RKO (cell line): ENCODE measurements around the gene RCC2.

Experiments used
- DNase-seq: peaks from one replicate; pipeline ENCODE4 v3.0.0-alpha.2; 2016; ENCODE audit warnings: low spot score

RCC2 gene

DNA sequence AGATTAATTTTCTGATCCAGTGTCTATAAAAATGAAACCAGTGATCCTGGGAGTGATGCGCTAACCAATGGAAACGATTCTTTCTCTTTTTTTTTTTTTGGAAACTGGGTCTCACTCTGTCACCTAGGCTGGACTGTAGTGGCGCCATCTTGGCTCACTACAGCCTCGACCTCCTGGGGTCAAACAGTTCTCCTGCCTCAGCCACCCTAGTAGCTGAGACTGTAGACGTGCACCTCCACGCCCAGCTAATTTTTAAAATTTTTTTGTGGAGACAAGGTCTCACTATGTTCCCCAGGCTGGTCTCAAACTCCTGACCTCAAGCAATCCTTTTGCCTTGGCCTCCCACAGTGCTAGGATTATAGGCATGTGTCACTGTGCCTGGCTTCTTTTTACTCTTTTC is 3.4 kb upstream of the RCC2 start:
- no peak for DNase-seq

DNA sequence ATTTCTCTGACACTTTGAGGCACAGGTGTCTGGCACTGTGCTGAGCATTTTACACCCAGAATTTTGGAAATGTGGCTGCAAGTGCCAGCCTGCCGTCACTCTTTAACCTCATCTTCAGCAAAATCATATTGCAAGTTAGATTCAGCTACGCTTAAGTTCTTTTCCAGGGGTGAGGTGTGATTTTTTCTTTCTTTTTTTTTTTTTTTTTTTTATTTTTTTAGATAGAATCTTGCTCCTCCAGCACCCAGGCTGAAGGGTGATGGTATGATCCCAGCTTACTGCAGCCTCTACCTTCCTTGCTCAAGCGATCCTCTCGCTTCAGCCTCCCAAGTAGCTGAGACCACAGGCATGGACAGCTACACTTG is 2.5 kb upstream of the RCC2 start:
- no peak for DNase-seq

DNA sequence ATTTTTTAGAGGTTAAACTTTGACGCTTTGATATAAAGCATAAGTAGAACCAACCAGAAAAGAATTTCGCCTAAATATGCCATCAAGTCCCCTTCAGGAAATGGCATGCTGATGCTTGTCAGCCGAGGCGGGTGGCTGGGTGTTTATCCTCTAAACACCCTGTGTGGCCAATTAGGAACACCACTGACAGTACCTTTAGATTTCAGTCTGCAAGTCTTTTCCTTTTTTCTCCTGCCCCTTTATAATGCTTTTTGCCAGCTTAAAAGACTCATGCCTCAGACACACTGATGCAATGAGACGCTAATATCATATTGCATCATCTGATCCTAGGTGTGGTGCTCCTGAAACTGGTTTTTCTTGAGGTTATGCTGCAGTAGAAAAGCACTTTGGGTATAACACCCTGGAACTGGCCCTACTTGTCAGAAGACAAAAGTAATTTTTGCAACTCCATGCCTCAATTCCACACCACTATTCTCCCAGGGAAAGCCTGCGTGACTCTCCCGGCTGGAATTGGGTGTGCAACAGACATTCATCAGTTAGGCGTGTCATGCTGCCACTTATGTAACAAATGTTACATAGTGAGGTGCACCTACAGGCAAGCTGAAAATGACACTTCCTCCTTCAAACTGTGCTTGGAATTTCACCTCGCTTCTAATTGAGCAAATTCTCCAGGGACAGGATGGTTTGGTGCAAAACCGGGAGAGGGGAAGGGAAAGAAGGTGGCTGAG is 2.0 kb upstream of the RCC2 start:
- DNase-seq: peak; percentile 58

DNA sequence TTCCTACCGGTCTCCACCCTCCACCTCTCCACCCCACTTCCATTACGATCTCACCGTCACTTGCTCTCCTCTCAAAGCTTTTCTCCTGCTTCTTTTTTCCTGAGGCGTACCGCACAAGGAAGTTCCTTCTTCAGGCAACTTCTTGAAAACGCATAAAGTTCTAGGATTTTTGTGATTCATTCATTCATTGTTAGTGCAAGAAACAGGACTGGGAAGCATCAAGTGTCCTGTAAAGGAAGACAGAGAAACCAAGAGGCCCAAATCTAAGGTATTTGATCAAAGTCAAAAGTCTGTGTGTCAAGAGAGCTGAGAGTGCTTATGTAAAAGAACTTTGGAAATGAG is 1.3 kb upstream of the RCC2 start:
- no peak for DNase-seq

DNA sequence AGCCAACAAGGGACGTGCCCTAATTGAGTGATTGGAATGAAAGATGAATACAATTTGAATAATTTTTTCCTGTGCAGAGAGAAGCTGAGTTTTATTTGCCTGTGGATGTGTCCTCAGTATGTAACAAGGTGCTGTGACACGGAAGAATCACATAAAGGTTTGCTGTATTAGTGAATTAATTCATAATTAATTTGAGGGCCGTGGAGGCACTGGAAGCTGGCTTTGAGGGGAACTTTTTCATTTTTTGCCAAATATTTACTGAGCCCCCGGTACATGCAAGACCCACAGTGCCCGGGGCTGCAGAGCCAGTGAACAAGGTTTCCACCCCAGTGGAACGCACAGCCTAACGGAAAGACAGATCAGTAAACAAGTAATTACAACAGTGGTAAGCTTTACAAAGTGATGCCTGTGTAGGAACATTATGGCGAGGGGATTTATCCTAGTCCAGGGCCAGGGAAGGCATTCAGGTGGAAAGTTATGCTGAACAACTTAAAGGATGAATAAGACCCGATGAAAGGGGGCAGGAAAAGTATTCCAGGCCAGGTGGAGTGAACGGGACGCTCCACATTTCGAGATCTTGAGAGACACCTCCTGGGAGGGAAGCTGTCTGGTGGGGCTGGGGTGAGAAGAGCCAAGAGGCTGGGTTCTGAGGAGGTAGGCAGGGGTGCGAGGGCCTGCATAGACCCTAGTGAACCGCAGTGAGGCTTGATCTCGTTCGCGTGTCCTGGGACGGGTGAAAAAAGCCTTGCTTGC is 773 bp upstream of the RCC2 start:
- no peak for DNase-seq

DNA sequence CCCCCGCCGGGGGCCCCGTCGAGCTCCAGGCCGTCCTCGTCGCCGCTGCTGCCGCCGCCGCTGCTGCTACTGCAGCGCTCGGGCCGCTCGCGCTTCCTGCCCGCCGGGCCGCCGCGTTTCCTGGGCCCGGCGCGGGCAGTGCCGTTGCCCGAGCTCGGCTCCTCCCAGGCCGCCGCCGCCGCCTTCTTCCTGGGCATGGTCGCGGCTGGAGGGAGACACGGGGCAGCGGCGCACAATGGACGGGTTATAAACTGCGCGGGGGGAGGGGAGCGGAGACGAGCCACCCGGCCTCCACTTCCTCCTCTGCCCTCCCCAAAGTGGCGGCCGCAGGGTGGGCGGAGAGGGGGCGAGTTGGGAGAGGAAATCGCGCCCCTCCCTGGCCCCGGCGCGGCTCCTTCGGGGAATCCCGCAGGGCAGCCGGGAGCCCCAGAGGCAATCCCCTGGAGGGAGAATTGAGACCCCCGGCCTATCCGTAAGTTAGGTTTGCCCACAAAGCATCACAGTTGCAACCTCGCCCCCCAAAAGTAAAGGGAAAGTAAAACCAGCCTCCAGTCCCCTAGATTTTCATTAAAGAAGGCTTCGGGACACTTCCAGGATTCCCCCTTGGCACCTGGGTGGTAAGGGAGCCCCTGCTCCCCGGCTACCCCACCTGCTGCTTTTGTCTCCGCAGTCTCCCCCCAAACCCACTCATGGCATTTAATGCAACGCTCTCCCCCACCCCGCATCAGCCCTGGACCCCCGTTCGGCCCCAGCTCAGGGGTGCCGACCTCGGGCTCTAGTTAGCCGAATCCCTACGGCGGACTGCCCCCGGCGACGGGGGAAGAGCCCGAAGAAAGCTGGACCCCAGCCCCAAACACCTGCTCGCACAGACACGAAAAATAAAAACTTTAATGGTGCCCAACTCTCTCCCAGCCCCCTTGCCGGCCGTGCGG is 893 bp downstream of the RCC2 start:
- peak; percentile 58 for DNase-seq

DNA sequence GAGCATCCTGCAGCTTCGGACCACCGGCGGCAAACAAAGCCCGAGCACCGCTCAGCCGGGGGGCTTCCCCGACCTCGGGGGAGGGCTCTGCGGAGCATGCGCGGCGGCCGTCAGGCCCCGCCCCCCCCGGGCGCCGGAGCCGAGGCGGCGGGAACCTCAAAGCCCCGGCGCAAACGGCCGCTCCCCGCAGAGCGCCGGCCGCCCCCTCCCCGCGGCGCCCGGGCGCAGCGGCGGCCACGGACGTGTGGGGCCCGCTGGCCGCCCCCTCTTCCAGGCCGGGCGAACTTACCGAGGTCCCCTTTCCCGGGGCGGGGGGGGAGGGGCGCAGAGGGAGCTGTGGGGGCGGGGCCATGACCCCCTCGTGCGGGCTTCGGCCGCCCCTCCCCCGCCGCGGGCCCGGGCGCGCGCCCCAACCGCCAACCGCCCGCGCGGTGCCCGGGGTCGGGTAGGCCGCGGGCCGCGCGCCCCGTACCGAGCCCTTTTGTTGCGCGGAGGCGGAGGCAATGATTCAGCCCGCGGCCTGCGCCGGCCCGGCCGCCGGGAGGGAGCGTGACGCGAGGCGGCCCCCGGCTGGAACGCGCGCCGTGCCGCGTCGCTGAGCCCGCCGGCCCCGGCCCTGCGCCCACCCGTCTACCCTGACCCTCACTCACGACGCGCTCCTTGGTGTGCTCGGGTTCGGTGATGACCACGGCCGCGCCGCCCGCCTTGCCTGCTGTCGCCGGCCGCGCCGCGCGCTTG is 1.7 kb downstream of the RCC2 start:
- DNase-seq: peak; percentile 55

DNA sequence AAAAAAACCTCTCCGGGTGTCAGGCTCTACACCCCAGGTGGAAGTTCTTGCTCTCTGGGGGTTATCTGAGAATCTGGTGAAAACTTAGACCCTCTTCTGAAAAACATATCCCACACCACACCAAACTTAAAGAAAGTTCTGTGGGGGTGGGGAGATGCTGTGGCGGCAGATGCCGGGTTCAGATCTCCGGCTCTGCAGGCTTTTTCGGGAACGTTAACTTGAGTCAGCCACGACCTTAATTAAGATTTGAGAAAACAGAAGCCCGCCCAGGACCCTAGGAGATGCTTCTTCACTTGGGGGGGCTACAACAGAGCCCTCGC is 2.3 kb downstream of the RCC2 start:
- DNase-seq: peak; percentile 33

DNA sequence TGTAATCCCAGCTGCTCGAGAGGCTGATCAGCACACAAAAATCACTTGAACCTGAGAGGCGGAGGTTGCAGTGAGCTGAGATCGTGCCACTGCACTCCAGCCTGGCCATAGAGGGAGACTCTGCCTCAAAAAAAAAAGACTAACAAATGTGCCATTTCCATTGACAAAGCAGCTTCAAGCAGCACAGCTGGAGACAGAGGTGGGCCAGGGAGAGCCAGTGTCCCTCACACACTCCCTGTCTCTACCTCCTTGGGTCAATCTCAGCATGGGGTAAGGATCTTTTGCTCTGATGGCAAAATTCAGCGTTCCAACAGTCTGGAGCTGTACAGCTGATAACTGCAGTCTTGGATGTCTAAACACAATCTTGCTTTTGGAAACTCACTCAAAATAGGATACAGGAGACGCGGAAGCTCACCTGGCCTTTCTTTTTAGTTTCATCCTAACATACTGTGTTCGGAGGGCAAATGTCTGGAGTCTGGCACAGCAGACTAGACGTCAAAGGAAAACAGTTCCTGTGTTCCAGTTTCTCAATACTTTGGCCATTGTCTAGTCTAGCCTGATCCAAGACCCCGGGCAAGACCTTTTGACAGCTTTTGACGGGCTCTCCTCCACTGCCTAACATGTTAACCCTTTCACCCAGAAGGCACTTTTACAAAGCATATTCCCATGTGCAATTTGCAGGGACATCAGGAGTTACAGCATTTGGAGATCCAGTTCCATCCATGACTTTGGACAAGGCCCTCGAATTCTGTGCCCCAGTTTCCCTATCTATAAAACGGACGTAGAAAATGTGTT is 2.9 kb downstream of the RCC2 start:
- no peak for DNase-seq

DNA sequence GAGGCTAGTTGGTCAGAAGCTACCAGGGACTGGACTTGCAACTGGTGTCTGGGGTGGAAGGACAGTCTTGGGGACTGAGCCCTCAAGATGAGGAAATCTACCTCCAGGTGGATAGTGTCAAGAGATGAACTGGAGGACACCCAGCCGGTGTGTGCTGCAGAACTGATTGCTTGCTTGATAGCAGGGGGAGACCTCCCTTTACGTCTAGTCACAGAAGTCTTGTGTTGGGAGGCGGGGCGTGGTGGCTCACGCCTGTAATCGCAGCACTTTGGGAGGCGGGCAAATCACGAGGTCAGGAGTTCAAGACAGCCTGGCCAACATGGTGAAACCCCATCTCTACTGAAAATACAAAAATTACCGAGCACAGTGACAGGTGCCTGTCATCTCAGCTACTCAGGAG is 4.9 kb downstream of the RCC2 start:
- no peak for DNase-seq

DNA sequence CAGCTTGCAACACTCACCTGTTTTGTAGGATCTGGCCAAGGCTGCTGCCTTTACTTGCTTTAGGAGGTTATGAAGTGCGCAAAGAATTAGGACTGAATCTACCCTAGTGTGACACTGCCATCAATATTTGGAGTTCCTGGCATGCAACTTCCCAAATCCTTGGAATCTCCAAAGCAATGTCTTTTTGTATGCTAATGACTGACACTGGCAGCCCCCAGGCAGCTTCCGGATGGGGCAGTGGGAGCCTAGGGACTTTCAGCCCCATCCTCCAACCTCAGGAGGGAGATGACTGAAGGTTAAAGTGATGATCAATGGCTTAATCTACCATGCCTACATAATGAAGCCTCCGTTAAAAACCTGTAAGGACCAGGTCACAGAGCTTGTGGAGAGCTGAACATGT is 5.5 kb downstream of the RCC2 start:
- DNase-seq: no peak

DNA sequence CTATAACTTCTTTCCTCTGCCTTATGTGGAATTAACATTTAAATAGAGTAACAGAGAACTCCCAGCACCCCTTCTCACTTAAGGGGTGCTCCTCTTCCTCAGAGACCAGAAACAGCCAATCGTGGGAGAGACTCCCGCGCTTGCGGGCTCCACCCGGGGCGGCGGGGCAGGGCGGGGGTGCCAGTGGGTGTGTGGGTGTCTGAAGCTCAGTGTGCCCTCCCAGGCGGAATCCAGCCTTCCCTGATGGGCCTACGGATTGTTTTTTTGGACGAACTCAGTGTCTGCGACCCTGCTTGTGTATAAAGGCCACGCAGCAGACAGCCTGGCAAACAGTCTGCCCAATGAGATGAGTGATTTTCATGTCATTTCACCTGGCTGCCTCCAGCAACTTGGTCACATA is 6.2 kb downstream of the RCC2 start:
- no peak for DNase-seq

DNA sequence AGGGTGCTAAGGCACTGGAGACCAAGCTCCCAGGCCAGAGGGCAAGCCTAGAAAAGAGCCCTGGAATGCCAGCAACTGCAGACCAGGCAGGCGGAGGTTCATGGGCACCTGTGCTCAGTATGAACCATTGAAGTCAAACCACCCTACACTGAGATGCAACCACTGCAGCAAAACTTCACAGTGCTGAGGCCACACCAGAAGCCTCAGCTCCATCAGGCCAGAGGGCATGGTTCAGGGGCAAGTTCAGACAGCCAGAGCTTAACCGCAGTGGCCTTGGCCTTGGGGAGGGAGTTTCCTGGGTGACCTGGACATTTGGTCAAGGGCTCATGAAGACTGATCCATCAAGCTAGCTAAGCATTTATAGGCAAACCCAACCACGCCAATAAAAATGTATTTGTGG is 7.1 kb downstream of the RCC2 start:
- no peak for DNase-seq

DNA sequence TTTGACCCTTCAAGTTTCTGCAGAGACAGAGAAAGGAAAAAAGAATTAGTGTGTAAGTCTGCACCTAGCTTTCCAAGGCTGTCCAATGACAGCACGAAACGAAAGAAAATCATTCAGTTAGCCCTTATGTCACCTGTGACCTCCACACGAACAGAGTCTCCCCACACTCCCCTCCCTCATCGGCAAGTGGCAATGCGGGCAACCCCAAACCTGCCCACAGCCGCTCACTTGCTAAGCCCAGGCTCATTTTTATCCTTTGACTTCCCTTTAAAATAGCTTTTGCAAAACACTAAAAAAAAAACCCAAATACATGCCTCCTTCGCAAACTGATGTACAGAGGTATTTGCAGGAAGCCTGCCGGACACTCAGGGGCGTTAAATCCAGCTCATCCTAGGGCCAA is 10.3 kb downstream of the RCC2 start:
- DNase-seq: no peak

DNA sequence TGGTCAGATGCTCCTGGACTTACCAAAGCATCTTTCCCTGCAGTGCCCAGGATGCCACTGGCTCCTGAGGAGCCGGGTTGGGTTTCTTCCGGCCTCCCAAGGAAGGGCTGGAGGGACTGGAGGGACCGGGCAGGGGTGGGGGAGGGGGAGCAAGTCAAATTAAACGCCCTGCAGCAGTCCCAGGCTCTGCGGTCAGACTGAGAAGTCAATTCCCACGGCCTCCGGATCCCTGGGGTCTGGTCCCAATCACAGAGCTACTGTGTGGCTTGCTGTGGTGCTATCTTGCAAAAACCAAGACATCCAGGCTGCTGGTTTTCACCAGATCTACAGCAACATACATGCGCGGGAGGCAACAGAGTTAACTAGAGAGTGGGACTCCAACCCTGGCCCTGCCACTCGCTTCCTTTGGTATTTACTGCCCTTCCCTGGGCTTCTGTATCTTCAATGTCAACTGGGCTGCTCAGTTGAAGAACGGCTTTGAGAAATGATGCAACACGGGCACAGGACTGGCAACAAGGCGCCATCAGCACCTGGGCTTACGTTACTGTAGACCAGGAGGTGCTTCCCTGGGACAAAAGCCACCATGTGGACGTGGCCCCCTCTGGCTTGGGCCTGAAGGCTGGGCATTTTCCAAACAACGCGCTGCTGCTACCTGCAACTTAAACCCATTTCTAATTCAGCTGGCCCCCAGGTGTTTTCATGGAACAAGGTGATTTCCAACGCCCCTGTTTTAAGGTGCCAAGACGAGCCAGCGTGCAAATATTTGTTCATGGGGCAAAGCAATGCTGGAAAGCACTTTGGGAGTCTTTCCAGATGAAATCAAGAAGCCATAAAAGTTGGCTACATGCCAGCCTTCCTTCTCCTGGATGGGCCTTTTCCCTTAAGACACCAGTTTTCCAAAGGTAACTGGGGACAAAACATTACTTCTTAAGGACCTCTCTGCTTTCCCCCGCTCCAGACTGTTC is 11.5 kb downstream of the RCC2 start:
- no peak for DNase-seq

DNA sequence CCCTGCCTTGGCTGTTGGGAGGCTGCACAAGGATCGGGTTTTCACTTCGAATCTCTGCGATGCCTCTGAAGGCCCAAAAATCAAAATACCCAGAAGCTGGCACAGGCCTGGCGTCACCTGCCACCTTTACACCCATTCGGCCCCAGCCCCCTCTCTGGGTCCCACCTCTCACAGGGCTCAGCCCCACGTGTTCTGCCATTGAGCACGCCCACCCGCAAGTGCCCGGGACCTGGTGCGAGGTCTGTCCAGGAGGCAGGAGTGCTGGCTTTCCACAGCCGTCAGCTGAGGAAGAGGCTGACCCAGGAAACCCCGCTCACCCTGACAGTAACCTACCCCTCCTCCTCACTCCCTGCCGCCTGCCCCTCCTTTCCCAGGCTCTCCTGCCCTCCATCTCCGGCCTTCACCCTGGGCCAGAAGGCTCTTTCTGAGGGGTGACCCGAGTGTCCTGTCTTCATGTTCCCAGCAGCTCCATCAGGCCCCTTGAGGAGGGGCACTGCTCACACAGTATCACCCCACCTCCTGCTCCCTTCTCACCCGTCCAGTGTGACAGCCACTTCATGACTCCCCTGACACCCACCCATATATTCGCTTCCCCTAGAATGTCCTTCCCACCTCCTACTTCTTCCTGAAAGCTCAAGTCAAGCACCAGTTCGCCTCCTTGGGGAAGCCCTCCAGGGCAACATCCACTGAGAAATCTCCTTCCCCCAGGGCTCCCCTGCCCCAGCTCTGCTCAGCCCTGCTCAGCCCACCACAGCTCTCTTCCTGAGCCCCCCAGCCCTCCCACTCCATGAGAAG is 13.5 kb downstream of the RCC2 start:
- no peak for DNase-seq

DNA sequence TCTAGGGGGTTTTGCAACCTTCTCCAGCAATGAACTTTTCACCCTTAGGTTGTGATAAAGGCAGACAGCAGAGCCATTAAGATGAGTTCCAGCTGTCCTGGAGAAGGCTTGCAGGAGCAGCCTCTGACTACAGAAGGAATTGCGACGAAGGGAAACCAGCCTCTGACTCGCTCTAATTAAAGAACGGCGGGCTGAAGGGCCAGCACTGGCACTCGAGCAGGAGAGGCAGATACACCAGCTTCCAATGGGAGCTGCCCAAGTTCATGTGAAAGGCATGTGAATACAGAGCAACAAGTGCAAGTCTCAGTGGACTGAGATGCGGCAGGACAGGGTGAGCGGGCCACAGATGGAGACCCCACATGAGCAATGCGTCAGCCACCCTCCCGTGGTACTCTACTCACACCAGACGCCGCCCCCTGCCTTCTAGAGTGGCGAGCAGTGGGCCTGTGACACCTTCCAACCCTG is 15.7 kb downstream of the RCC2 start:
- DNase-seq: no peak

DNA sequence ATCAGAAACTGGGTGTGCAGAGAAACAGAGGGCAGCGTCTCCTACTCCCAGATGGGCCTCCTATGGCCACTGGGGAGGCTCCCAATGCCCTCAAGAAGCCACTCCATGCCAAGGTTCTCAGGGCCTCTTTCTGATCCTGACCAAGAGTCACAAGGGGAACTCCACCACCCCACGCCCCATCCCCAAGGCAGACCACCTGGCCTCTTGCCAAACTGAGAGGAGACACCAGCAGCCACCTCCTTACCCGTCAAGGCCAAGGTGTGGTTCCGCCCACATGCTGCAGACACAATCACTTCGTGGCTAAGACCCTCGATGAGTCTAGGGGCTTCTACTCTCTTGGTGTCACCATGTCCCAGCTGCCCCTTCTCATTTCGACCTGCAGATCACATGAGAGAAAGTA is 17.0 kb downstream of the RCC2 start:
- DNase-seq: no peak

DNA sequence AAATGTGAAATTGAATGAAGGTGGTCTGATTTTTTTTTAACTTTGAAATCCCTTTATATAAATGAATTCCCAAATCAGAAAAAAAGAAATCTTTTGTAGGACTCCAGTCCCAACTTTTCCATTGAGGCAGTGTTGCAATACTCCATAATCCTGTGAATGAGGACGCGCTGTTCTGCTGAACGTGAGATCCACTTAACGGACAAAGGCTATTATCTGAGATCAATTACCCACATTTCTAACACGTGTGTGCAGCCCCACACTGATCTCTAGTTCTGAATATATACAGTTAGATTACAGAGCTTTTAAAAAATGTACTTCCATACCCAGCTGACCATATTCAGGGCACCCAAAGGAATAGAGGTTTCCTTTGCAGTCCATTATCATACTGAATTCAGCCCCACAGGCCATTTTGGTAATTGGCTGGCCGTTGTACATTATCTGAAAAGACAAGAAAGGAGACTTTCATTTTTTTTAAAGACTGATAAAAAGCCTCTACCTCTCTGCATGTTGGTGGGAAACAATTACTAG is 19.0 kb downstream of the RCC2 start:
- no peak for DNase-seq
